IMR-90 (cell line): ENCODE measurements around the gene RIPK1.

ENCODE experiments used
- BHLHE40 ChIP-seq: fragments of 150-350 bp; IDR thresholded peaks from 2 replicates; pipeline ENCODE4 v1.6.1; 2016; ENCODE audit warnings: mild to moderate bottlenecking, low read depth, low read length
- CEBPB ChIP-seq: IDR thresholded peaks from 2 replicates; pipeline ENCODE4 v1.6.1; 2012; ENCODE audit warnings: low read depth, low read length, improper control_type of control experiment
- ELK1 ChIP-seq: fragments of 150-350 bp; IDR thresholded peaks from 2 replicates; pipeline ENCODE4 v1.6.1; 2016; ENCODE audit warnings: low read depth, mild to moderate bottlenecking, low read length, moderate library complexity, borderline replicate concordance
- MXI1 ChIP-seq: IDR thresholded peaks from 2 replicates; pipeline ENCODE4 v1.6.1; 2012; ENCODE audit warnings: low read depth, mild to moderate bottlenecking, low read length, moderate library complexity, borderline replicate concordance
- POLR2A ChIP-seq: IDR thresholded peaks from 2 replicates; pipeline ENCODE4 v1.6.1; 2012; ENCODE audit warnings: mild to moderate bottlenecking, low read depth, low read length
- RAD21 ChIP-seq: IDR thresholded peaks from 2 replicates; pipeline ENCODE4 v1.6.1; 2012; ENCODE audit warnings: low read length, improper control_type of control experiment
- RFX5 ChIP-seq: IDR thresholded peaks from 2 replicates; pipeline ENCODE4 v1.8.0; 2012; ENCODE audit warnings: low read depth, mild to moderate bottlenecking, low read length, moderate library complexity
- TF ChIP-seq, protein P1 (sequence below): conservative IDR thresholded peaks from 2 replicates; pipeline ENCODE4 v1.5.1; 2012; ENCODE audit warnings: mild to moderate bottlenecking, low read depth, low read length, improper control_type of control experiment

DNA sequence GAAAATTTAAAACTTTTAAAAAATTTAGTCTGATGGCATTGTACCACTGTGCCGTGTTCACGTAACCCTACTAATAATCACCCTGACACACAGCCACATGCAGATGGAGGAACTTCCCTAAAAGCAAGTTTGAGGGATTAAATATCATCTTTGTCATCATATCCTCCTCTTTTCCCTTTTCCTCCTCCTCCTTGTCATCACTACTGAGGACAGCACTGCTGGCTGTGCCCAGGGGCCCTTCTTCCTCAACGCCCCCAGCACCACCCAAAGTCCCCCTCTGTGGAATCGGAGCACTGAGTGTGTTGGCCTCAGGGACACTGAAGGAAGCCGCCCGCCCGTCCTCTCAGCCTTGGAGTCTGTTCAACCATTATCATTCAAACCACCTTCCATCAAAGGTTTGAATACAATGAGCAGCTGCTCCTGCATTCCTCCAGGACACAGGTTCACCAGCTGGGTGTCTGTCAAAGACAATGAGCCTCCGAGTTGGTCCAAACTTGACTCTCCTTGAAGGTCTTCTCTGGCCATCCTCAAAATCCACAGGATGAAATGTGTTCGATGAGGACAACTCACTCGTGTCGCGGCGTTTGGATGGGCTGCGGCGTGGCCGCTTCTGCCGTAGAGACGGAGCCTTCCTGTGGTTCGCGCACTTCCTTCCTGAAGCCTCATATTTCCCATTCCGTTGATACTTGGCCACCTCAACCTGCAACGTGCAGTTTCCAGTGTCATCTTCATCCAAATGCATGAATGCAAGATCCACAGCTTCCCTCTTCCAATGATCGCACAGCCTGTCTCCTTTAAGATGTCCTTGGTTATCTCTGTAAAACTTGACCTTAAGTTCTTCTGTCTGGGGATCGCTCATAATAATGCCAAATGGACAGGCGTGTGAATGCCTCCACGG, 45.3 kb upstream of the RIPK1 start:
- TF ChIP-seq, protein P1, sequence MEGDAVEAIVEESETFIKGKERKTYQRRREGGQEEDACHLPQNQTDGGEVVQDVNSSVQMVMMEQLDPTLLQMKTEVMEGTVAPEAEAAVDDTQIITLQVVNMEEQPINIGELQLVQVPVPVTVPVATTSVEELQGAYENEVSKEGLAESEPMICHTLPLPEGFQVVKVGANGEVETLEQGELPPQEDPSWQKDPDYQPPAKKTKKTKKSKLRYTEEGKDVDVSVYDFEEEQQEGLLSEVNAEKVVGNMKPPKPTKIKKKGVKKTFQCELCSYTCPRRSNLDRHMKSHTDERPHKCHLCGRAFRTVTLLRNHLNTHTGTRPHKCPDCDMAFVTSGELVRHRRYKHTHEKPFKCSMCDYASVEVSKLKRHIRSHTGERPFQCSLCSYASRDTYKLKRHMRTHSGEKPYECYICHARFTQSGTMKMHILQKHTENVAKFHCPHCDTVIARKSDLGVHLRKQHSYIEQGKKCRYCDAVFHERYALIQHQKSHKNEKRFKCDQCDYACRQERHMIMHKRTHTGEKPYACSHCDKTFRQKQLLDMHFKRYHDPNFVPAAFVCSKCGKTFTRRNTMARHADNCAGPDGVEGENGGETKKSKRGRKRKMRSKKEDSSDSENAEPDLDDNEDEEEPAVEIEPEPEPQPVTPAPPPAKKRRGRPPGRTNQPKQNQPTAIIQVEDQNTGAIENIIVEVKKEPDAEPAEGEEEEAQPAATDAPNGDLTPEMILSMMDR, result no peak
- no peak for TF ChIP-seq POLR2A
- TF ChIP-seq MXI1, result no peak
- TF ChIP-seq RAD21, result no peak
- TF ChIP-seq BHLHE40, result no peak
- no peak for TF ChIP-seq ELK1
- TF ChIP-seq RFX5, result no peak
- TF ChIP-seq CEBPB, result no peak
